Measurements from ENCODE around the gene RPAP2.
"Not testable (repeated sequence)": the region's sequence is repeated elsewhere in the genome, so short reads cannot be mapped to it uniquely, and the experiment has no call there.

The RPAP2 gene

DNA sequence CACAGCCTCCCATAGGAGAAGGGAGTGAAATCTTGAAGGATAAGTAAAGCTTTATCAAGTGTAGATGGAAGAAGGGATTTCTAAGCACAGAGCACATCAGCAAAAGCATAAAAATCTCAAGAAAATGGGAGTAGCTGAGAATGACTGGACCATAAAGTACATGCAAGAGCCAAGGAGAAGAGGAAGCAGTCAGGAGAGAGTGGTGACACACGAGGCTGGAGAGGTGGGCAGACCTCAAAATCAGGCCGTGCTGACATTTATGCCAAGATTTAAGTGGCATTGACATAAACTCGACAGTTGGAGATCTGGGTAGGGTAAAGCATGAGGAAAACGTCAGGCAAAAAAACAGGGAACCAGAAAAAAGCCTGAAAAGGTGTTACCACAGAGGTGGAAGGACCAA, 125.5 kb downstream of the RPAP2 start:
- DNase-seq, result no peak
- in situ Hi-C loops (cut with HindIII; ENCODE audit: low pct_ligation_motif_present, low sequenced_read_pairs), result no loop called here
- H3K36me3 ChIP-seq (replicated peaks), result no peaks in the 10 kb centered on the region
- no peaks in the 10 kb centered on the region for H3K27me3 ChIP-seq (replicated peaks)
- TF ChIP-seq, protein P1, sequence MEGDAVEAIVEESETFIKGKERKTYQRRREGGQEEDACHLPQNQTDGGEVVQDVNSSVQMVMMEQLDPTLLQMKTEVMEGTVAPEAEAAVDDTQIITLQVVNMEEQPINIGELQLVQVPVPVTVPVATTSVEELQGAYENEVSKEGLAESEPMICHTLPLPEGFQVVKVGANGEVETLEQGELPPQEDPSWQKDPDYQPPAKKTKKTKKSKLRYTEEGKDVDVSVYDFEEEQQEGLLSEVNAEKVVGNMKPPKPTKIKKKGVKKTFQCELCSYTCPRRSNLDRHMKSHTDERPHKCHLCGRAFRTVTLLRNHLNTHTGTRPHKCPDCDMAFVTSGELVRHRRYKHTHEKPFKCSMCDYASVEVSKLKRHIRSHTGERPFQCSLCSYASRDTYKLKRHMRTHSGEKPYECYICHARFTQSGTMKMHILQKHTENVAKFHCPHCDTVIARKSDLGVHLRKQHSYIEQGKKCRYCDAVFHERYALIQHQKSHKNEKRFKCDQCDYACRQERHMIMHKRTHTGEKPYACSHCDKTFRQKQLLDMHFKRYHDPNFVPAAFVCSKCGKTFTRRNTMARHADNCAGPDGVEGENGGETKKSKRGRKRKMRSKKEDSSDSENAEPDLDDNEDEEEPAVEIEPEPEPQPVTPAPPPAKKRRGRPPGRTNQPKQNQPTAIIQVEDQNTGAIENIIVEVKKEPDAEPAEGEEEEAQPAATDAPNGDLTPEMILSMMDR (IDR thresholded peaks at IDR 0.05; ENCODE audit: low read depth, low read length, missing control alignments), result no peak
- H3K4me3 ChIP-seq (ENCODE audit: low read depth, low read length), result no peak overlapping the region
- H3K27ac ChIP-seq, result no peak overlapping the region

DNA sequence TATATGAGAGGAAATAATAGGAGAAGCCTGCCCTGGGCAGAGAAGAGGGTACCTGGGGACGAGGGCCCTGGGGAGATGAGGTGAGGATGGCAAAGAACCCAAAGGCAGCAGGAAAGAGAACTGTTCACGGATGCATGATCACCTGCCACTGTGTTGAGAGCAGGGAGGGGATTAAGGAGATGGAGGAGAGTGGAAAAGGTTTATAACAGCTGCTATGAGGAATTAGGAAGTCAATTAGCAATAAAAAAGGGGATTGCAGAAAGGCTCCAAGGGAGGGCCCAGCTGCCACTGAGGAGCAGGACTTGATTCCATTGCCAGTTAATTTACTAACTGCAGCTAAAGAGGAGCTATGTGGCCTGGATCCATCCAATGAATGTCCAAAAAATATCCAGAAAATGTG, 126.8 kb downstream of the RPAP2 start:
- TF ChIP-seq, protein P1 (IDR thresholded peaks at IDR 0.05; ENCODE audit: low read depth, low read length, missing control alignments), result no peak
- H3K4me3 ChIP-seq (ENCODE audit: low read depth, low read length), result no peak overlapping the region
- no peak overlapping the region for H3K27ac ChIP-seq
- in situ Hi-C loops (cut with HindIII; ENCODE audit: low pct_ligation_motif_present, low sequenced_read_pairs), result no loop called here
- no peak for DNase-seq
- H3K36me3 ChIP-seq (replicated peaks), result no peaks in the 10 kb centered on the region
- no peaks in the 10 kb centered on the region for H3K27me3 ChIP-seq (replicated peaks)

GRCh38 chr1:92430030-92430429, 131.2 kb downstream of the RPAP2 start:
- in situ Hi-C loops (cut with HindIII; ENCODE audit: low pct_ligation_motif_present, low sequenced_read_pairs), result no loop called here
- H3K36me3 ChIP-seq (replicated peaks), result no peaks in the 10 kb centered on the region
- TF ChIP-seq, protein P1 (IDR thresholded peaks at IDR 0.05; ENCODE audit: low read depth, low read length, missing control alignments), result no peak
- H3K27me3 ChIP-seq (replicated peaks), result no peaks in the 10 kb centered on the region
- no peak overlapping the region for H3K27ac ChIP-seq
- no peak for DNase-seq
- H3K4me3 ChIP-seq (ENCODE audit: low read depth, low read length), result no peak overlapping the region

DNA sequence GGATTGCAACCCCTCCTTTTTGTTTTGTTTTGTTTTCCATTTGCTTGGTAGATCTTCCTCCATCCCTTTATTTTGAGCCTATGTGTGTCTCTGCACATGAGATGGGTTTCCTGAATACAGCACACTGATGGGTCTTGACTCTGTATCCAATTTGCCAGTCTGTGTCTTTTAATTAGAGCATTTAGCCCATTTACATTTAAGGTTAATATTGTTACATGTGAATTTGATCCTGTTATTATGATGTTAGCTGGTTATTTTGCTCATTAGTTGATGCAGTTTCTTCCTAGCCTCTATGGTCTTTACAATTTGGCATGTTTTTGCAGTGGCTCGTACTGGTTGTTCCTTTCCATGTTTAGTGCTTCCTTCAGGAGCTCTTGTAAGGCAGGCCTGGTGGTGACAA, 135.7 kb downstream of the RPAP2 start:
- H3K27ac ChIP-seq; DNase-seq; in situ Hi-C loops (cut with HindIII; ENCODE audit: low pct_ligation_motif_present, low sequenced_read_pairs); H3K4me3 ChIP-seq (ENCODE audit: low read depth, low read length); H3K27me3 ChIP-seq (replicated peaks); H3K36me3 ChIP-seq (replicated peaks): not testable (repeated sequence)

- Histone ChIP-seq H3K4me3 (ENCODE audit: low read depth, low read length) (no peak overlapping the region), H3K36me3 (replicated peaks) (no peaks in the 10 kb centered on the region), H3K27me3 (replicated peaks) (no peaks in the 10 kb centered on the region), H3K27ac (no peak overlapping the region)
- TF ChIP-seq, protein P1 (IDR thresholded peaks at IDR 0.05; ENCODE audit: low read depth, low read length, missing control alignments), result no peak
- in situ Hi-C loops (cut with HindIII; ENCODE audit: low pct_ligation_motif_present, low sequenced_read_pairs), result no loop called here
- no peak for DNase-seq
Measured at GRCh38 chr1:92439291-92439690, 140.4 kb downstream of the RPAP2 start.

GRCh38 chr1:92441316-92441696, 142.4 kb downstream of the RPAP2 start:
- H3K4me3 ChIP-seq (ENCODE audit: low read depth, low read length), result no peak overlapping the region
- H3K36me3 ChIP-seq (replicated peaks), result no peaks in the 10 kb centered on the region
- DNase-seq, result no peak
- no peaks in the 10 kb centered on the region for H3K27me3 ChIP-seq (replicated peaks)
- TF ChIP-seq, protein P1 (IDR thresholded peaks at IDR 0.05; ENCODE audit: low read depth, low read length, missing control alignments), result no peak
- in situ Hi-C loops (cut with HindIII; ENCODE audit: low pct_ligation_motif_present, low sequenced_read_pairs), result no loop called here
- no peak overlapping the region for H3K27ac ChIP-seq

Measured in brain microvascular endothelial cell (primary cell).